HG03066 (cell line): ENCODE results near the gene MTX3.

Source experiments
- ATAC-seq: cut with Tn5 transposase; IDR thresholded peaks from one replicate; pipeline ENCODE4 v1.9.1; 2021; ENCODE audit warnings: low read depth; ENCODE audit not compliant: unreplicated experiment

MTX3 gene

GRCh38 chr5:79936646-79937216, 54.3 kb downstream of the MTX3 start:
- ATAC-seq, result no peak

GRCh38 chr5:79936002-79936645, 54.9 kb downstream of the MTX3 start:
- ATAC-seq, result no peak

- no peak for ATAC-seq
Observed at GRCh38 chr5:79934681-79935080, 56.4 kb downstream of the MTX3 start.

GRCh38 chr5:79932510-79933504, 58.3 kb downstream of the MTX3 start:
- no peak for ATAC-seq

- ATAC-seq, result no peak
Observed at GRCh38 chr5:79931866-79932265, 59.2 kb downstream of the MTX3 start.

GRCh38 chr5:79931409-79931808, 59.7 kb downstream of the MTX3 start:
- ATAC-seq, result no peak

GRCh38 chr5:79929095-79929494, 62.0 kb downstream of the MTX3 start:
- no peak for ATAC-seq
